GM18909 (cell line): ENCODE measurements around the gene CTSL.
"Not testable (repeated sequence)": the region's sequence is repeated elsewhere in the genome, so short reads cannot be mapped to it uniquely, and the experiment has no call there.

ENCODE experiments used
- ATAC-seq: cut with Tn5 transposase; IDR thresholded peaks from one replicate; pipeline ENCODE4 v1.9.1; 2021; ENCODE audit warnings: mild to moderate bottlenecking; ENCODE audit not compliant: unreplicated experiment, poor library complexity

Gene CTSL

GRCh38 chr9:87718231-87718630 lies 7.7 kb upstream of the CTSL start:
- ATAC-seq = no peak

- no peak for ATAC-seq
Observed at GRCh38 chr9:87718852-87719612, 6.9 kb upstream of the CTSL start.

- no peak for ATAC-seq
Observed at GRCh38 chr9:87720173-87720572, 5.7 kb upstream of the CTSL start.

GRCh38 chr9:87722393-87723088 lies 3.4 kb upstream of the CTSL start:
- no peak for ATAC-seq

- ATAC-seq = no peak
Observed at GRCh38 chr9:87725356-87725899, 491 bp upstream of the CTSL start.

GRCh38 chr9:87729246-87729645 lies 3.3 kb downstream of the CTSL start:
- no peak for ATAC-seq

- ATAC-seq = no peak
Observed at GRCh38 chr9:87731321-87731720, 5.4 kb downstream of the CTSL start.

- no peak for ATAC-seq
Observed at GRCh38 chr9:87732344-87732743, 6.4 kb downstream of the CTSL start.

GRCh38 chr9:87732756-87733155 lies 6.8 kb downstream of the CTSL start:
- no peak for ATAC-seq

- no peak for ATAC-seq
Observed at GRCh38 chr9:87733273-87734052, 7.5 kb downstream of the CTSL start.

- no peak for ATAC-seq
Observed at GRCh38 chr9:87734106-87734505, 8.2 kb downstream of the CTSL start.

GRCh38 chr9:87739546-87739945 lies 13.6 kb downstream of the CTSL start:
- no peak for ATAC-seq

- ATAC-seq = no peak
Observed at GRCh38 chr9:87740209-87740608, 14.3 kb downstream of the CTSL start.

GRCh38 chr9:87741326-87741725 lies 15.4 kb downstream of the CTSL start:
- ATAC-seq = no peak

GRCh38 chr9:87741891-87742290 lies 16.0 kb downstream of the CTSL start:
- ATAC-seq = no peak

GRCh38 chr9:87742813-87743428 lies 17.0 kb downstream of the CTSL start:
- ATAC-seq = no peak

GRCh38 chr9:87744247-87744646 lies 18.3 kb downstream of the CTSL start:
- ATAC-seq = not testable (repeated sequence)

- ATAC-seq = no peak
Observed at GRCh38 chr9:87746186-87746585, 20.3 kb downstream of the CTSL start.

- no peak for ATAC-seq
Observed at GRCh38 chr9:87748881-87749280, 23.0 kb downstream of the CTSL start.

- ATAC-seq = no peak
Observed at GRCh38 chr9:87749335-87750035, 23.6 kb downstream of the CTSL start.
